Stimulated activated CD4-positive, alpha-beta T cell treated with anti-CD3 and anti-CD28 coated beads, TNF-alpha, amount 100 ng/mL, for 24 hours (primary cell): ENCODE data around the gene THRSP.
"Not testable (repeated sequence)": the region's sequence is repeated elsewhere in the genome, so short reads cannot be mapped to it uniquely, and the experiment has no call there.

Experiments
- DNase-seq, 3 experiments: peaks; one replicate each; pipeline ENCODE4 v3.0.0-alpha.2; 2020; ENCODE audit warnings: low read depth in 3 of 3

The THRSP gene, protein sequence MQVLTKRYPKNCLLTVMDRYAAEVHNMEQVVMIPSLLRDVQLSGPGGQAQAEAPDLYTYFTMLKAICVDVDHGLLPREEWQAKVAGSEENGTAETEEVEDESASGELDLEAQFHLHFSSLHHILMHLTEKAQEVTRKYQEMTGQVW

GRCh38 chr11:78063440-78064181 lies at the start of gene THRSP:
Gene THRSP (plus strand): TSS chr11:78063861. CDS start chr11:78063882, 21 bp downstream.
- DNase-seq: no peak

- not testable (repeated sequence) for DNase-seq
These were observed 48.6 kb upstream of the THRSP start for GRCh38 chr11:78014937-78015520.

GRCh38 chr11:78015878-78016277 lies 47.8 kb upstream of the THRSP start:
- DNase-seq: no peak

DNA sequence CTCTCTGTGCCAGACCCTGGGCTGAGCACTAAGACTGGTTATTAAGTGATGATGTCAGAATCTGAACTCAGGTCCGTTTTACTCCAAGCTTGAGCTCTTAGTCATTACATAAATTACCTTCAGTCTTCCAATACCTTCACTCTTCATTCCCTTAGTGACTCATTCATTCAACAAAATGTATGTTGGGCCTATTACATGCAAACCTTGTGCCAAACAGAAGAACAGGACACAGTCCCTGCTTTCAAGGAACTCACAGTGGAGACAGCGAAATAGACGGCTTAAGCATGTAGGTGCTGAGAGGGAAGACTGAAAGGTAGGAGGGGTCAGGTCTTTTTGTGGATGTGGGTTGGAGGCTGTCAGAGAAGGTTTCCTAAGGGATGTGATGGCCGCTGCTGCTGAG lies 43.9 kb upstream of the THRSP start:
- no peak for DNase-seq

- DNase-seq: no peak
These were observed 43.4 kb upstream of the THRSP start for GRCh38 chr11:78020246-78020645.

DNA sequence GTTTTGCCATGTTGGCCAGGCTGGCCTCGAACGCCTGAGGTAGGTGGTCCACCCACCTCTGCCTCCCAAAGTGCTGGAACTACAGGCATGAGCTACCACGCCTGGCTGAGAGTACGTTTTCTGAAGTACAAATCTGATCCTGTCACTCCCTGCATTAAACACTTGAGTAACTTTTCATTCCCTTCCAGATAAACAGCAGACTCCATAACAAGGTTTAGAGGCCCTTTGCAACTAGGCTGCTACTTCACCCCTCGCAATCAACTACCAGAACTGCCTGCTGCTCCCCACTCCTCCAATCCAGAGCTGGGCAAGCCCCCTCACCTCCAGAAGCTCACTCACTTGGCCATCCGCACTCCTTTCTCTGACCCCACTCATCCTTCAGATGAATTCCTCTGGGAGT lies 42.0 kb upstream of the THRSP start:
- no peak for DNase-seq

DNA sequence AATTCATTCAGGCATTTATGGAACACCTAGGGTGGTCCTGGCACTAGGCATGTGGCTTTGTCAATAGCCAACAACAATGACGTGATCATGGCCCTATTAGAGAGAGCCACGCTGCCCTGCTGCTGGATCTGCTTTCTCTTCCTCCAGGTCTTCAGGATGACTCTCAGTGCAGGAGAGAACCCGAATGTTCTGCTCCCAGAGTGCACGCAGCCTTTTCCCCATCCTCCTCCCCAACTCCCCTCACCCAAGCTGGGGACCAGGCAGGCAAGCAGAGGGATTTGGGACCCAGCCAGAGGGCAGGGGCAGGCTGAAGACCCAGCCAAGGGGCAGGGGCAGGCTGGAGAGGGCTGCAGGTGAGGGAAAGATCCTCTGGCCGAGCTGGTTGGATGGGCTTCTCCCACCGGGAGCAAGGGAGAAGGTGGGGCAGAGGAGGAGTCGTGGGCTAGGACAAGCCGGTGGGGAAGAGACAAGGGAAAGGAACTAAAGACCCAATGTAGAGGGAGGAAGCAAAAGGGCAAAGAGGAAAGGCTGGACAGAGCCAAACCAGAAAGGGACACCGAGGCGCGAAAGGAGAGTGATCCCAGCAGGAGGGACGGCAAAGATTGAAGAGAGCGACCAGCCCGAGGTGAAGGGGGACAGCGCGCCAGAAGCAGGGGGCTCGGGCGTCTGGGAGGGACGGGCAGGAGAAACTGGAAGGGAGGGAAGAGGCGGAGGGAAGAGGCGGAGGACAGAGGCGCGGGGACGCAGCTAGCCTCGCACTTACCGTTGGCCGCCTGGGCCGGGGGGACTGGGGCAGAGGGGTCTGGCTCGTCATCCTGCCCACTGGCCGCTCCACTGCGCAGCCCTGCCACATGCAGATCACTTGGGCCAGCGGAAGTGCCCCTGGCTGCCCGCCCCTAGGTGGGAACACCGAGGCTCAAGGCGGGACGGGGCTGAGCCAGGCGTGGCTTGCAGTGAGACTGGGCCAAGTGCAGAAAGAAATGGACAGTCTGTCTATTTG lies 41.0 kb upstream of the THRSP start, which contains the start of gene KCTD14:
Gene KCTD14 (minus strand): TSS at position 880 of the 1,000 bp plus-strand sequence. CDS start 27 bp downstream, at position 853.
- DNase-seq: no peak

DNA sequence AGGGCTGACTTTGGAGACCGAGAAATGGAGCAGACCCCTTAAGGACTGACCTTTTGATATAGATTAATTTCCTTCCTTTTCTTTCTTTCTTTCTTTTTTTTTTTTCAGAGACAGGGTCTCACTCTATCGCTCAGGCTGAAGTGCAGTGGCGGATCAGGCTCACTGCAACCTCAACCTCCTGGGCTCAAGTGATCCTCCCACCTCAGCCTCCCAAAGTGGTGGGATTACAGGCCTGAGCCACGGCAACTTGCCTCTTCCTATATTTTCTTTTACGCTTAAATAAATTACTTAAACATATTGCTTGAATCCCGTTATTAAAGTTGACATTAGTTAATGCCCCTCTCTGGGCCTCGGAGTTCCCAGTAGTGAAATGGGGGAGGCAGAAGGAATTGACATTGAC lies 40.2 kb upstream of the THRSP start:
- DNase-seq: no peak

- no peak for DNase-seq
These were observed 38.3 kb upstream of the THRSP start for GRCh38 chr11:78025378-78025777.

DNA sequence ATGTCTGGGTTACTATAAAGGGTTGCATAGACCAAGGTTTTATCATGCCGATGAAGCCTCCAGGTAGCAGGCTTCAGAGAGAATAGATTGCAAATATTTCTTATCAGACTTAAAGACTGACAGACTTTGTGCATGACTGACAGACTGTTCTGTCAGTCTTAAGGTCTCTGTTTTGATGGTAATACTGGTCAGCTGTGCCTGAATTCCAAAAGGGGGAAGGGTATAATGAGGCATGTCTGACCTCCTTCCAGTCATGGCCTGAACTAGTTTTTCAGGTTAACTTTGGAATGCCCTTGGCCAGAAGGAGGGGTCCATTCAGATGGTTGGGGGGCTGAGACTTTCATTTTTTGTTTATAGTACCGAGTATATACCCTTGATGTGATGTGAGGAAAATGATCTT lies 35.9 kb upstream of the THRSP start:
- no peak for DNase-seq

DNA sequence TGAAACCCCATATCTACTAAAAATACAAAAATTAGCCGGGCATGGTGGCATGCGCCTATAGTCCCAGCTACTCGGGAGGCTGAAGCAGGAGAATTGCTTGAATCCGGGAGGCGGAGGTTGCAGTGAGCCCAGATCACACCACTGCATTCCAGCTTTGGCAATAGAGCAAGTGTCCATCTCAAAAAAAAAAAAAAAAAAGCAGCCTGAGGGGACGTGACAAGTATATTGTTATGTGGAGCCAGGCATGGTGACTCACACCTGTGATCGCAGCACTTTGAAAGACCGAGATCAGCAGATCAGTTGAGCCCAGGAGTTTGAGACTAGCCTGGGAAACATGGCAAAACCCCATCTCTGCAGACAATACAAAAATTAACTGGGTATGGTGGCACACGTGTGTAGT lies 35.2 kb upstream of the THRSP start:
- DNase-seq: not testable (repeated sequence)

DNA sequence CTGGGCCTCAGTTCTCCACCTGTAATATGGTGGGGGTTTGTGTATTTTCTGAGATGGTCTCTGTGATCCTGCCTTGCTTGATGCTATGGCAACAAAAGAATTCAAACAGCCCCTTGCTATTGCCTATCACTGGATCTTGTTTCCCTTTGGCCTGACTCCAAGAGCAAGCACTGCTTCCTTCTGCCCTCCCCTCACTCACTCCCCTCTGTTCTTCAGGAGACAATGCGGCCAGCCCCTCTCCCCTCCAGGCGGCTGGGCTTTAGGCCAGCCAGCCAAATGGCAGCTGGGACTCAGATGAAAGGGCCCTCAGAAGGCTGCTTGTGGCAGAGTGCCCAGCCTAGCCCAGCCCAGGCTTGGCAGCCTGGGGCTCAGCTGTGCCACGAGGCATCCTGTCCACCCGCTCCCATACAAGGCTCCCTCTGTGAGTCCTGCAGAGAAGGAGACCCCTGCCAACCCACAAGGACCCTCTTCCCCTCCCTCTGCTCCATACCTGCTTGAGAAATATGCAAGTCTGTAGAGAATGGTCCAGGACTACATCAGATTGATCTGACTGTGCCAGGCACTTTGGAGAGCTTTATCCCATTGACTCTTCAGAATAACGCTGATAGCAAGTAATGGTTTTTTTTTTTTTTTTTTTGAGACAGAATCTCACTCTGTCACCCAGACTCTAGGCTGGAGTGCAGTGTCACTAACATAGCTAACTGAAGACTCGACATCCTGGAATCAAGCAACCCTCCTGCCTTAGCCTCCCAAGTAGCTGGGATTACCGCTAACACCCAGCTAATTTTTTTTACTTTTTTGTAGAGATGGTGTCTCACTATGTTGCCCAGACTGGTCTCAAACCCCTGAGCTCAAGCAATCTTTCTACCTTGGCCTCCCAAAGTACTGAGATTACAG lies 33.0 kb upstream of the THRSP start:
- DNase-seq: no peak

DNA sequence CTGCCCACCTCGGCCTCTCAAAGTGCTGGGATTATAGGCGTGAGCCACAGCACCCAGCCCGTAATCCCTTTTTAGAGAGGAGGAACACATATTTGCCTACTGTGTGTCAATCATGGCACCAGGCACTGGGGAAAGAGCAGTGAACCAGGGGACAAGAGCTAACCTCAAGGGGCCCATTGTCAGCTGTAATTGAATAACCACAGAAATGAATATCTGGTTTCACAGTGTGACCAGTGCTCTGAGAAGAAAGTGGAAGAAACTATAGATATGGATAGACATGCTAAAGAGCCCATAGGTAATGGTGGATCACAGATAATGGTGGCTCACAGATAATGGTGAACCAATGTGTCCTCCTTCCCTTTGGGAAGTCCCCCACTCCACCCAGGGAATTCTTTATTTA lies 32.0 kb upstream of the THRSP start:
- no peak for DNase-seq

DNA sequence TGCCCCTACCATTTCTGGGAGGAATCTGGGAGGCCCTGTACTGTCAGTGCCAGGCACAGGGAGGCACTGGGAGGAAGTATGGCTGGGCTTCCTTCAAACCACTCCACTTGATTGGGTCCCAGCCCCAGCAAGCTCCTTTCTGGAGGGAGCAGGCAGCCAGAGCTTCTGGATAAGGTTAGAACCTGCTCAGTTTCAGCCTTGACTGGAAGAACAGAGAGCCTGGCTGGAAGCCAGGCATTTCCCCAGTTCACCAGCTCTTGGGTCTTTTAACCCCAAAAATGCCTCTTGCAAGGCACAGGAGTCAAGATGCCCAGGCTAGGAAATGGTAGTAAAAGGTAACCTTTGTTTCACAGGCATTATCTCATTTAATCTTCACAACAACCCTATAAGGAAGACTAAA lies 31.6 kb upstream of the THRSP start:
- no peak for DNase-seq

GRCh38 chr11:78033040-78033439 lies 30.6 kb upstream of the THRSP start:
- no peak for DNase-seq

GRCh38 chr11:78034623-78035022 lies 29.0 kb upstream of the THRSP start:
- no peak for DNase-seq

DNA sequence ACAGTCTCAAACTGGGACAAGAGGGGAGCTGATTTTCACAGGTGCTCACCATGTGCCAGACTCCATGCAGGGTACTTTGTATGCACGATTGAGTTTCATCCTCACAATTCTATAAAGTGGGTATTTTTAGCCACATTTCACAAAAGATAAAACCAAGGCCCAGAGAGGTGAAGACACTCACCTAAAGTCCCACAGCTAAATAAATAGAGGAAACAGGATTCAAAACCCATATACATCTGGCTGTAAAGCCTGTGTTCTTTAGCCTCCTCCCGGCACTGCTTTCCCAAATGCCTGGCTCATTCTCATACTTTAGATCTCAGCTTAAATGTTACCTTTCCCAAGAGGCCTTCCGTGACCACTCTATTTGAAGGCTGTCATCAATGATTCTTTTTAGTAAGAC lies 27.3 kb upstream of the THRSP start:
- DNase-seq: no peak

GRCh38 chr11:78037056-78037455 lies 26.6 kb upstream of the THRSP start:
- no peak for DNase-seq

- no peak for DNase-seq
These were observed 25.6 kb upstream of the THRSP start for GRCh38 chr11:78037825-78038620.

- no peak for DNase-seq
These were observed 24.9 kb upstream of the THRSP start for GRCh38 chr11:78038697-78039313.
